HepG2 (cell line): Measurements from ENCODE around the gene MXRA7. TPM values are rescaled to one million over a fixed set of nuclear protein-coding genes. Genes with fewer than 3 reads are reported as not detected.
A peak's percentile ranks its signal among the peaks of the same experiment; 100 is the strongest.

Experiments used
- ATF7 ChIP-seq, 2 experiments: fragments of 450-650 bp in 1 of 2; sonication (generic) in 1 of 2; formaldehyde crosslinking in 1 of 2; IDR thresholded peaks; 2 replicates each; pipeline versions ENCODE4 v1.4.0 to v1.6.1; 2016 to 2020; ENCODE audit warnings: antibody characterized with exemption in 1 of 2, mild to moderate bottlenecking in 1 of 2, missing genetic modification reagents in 1 of 2
- BRD4 ChIP-seq: sonication (generic); formaldehyde crosslinking; IDR thresholded peaks from 2 replicates; pipeline ENCODE4 v1.4.0; 2020; ENCODE audit warnings: missing genetic modification reagents
- DZIP1 ChIP-seq: sonication (generic); formaldehyde crosslinking; IDR thresholded peaks from 2 replicates; pipeline ENCODE4 v1.5.0; 2020; ENCODE audit warnings: mild to moderate bottlenecking, missing genetic modification reagents
- ETV6 ChIP-seq: sonication (generic); formaldehyde crosslinking; conservative IDR thresholded peaks from 2 replicates; pipeline ENCODE4 v1.4.0; 2020; ENCODE audit warnings: missing genetic modification reagents
- HNRNPK ChIP-seq: fragments of 200-400 bp; formaldehyde crosslinking; IDR thresholded peaks from 2 replicates; pipeline ENCODE4 v1.6.1; 2018; ENCODE audit warnings: low read length, low read depth, moderate library complexity, mild to moderate bottlenecking; ENCODE audit not compliant: poor library complexity, severe bottlenecking
- NFATC3 ChIP-seq: sonication (generic); formaldehyde crosslinking; IDR thresholded peaks from 2 replicates; pipeline ENCODE4 v1.5.1; 2020; ENCODE audit warnings: mild to moderate bottlenecking, missing genetic modification reagents
- NR3C1 ChIP-seq: sonication (generic); formaldehyde crosslinking; IDR thresholded peaks from 2 replicates; pipeline ENCODE4 v1.4.0; 2020; ENCODE audit warnings: missing genetic modification reagents
- TBL1XR1 ChIP-seq: fragments of 150-350 bp; IDR thresholded peaks from 2 replicates; pipeline ENCODE4 v1.6.1; 2014; ENCODE audit warnings: borderline replicate concordance, low read length; ENCODE audit not compliant: partially characterized antibody
- TCF12 ChIP-seq, 2 experiments: fragments of 450-650 bp in 1 of 2; sonication (generic) in 1 of 2; formaldehyde crosslinking in 1 of 2; IDR thresholded peaks; 2 replicates each; pipeline versions ENCODE4 v1.6.1 to v1.8.0; 2017 to 2022; ENCODE audit warnings: antibody characterized with exemption in 1 of 2, mild to moderate bottlenecking in 1 of 2, missing genetic modification reagents in 1 of 2, moderate library complexity in 1 of 2
- THAP9 ChIP-seq: sonication (generic); formaldehyde crosslinking; IDR thresholded peaks from 2 replicates; pipeline ENCODE4; 2020; ENCODE audit warnings: missing genetic modification reagents, mild to moderate bottlenecking, borderline replicate concordance
- ZBTB38 ChIP-seq: sonication (generic); formaldehyde crosslinking; IDR thresholded peaks from 2 replicates; pipeline ENCODE4 v1.5.1; 2020; ENCODE audit warnings: mild to moderate bottlenecking, missing genetic modification reagents
- ZNF136 ChIP-seq: sonication (generic); formaldehyde crosslinking; IDR thresholded peaks from 2 replicates; pipeline ENCODE4 v1.8.1; 2022; ENCODE audit warnings: low read depth, mild to moderate bottlenecking, moderate library complexity, missing genetic modification reagents
- ZNF230 ChIP-seq: sonication (generic); formaldehyde crosslinking; IDR thresholded peaks from 2 replicates; pipeline ENCODE4 v1.4.0; 2020; ENCODE audit warnings: mild to moderate bottlenecking, missing genetic modification reagents
- ZNF292 ChIP-seq: sonication (generic); formaldehyde crosslinking; IDR thresholded peaks from 2 replicates; pipeline ENCODE4 v1.8.1; 2022; ENCODE audit warnings: mild to moderate bottlenecking, low read depth, missing genetic modification reagents, borderline replicate concordance
- ZNF557 ChIP-seq: sonication (generic); formaldehyde crosslinking; IDR thresholded peaks from 2 replicates; pipeline ENCODE4 v1.4.0; 2020; ENCODE audit warnings: missing genetic modification reagents
- ZNF619 ChIP-seq: sonication (generic); formaldehyde crosslinking; IDR thresholded peaks from 2 replicates; pipeline ENCODE4 v1.4.0; 2020; ENCODE audit warnings: mild to moderate bottlenecking, missing genetic modification reagents
- ZNF687 ChIP-seq: sonication (generic); formaldehyde crosslinking; IDR thresholded peaks from 2 replicates; pipeline ENCODE4 v1.5.1; 2020; ENCODE audit warnings: mild to moderate bottlenecking, missing genetic modification reagents, moderate library complexity
- ZSCAN29 ChIP-seq: sonication (generic); formaldehyde crosslinking; conservative IDR thresholded peaks from 2 replicates; pipeline ENCODE4 v1.4.0; 2020; ENCODE audit warnings: mild to moderate bottlenecking, missing genetic modification reagents
- polyA plus RNA-seq, 8 experiments: library from polyadenylated mRNA; depleted of rRNA in 3 of 8; stranded (reverse) in 7 of 8; unstranded in 1 of 8; fragments of >200 nt; fragmentation: Illumina TruSeq in 4 of 8; extraction: Trizol in 4 of 8; gene quantifications; 2 replicates each; pipeline versions ENCODE4 v1.2.1 to v1.2.3, GENCODE V29; 2011 to 2016; ENCODE audit warnings: low read depth in 4 of 8, missing spikeins in 1 of 8, mixed read lengths in 1 of 8; ENCODE audit not compliant: insufficient read depth in 1 of 8
- total RNA-seq, 5 experiments: library from RNA; depleted of rRNA; stranded (reverse); fragments of >200 nt; fragmentation: Illumina TruSeq; extraction: Trizol; gene quantifications; 2 replicates each; pipeline ENCODE4 v1.2.3, GENCODE V29; 2016; ENCODE audit warnings: low read depth in 1 of 5

Gene MXRA7
- total and polyA plus RNA-seq, 2 of the 13 experiments (the other 11 are each of a cell fraction or from before 2014, with no cell fraction given): 44.8 to 112 TPM

GRCh38 chr17:76737082-76737675, 26.4 kb upstream of the MXRA7 start, which contains the start of gene SRSF2 (continued):
- TF ChIP-seq ZNF230 (CRISPR knock-in tag): peak; percentile 98
- TF ChIP-seq ZSCAN29 (CRISPR knock-in tag): no peak; the same call in 1 of the 2 replicates
- no peak for TF ChIP-seq ATF7 (IDR thresholded peaks at IDR 0.05)
- TF ChIP-seq ATF7 (CRISPR knock-in tag; IDR thresholded peaks at IDR 0.05): peak; percentile 9
- peak; percentile 13; the same call in 1 of the 2 replicates for TF ChIP-seq ZNF292 (CRISPR knock-in tag)
- TF ChIP-seq ZNF557 (CRISPR knock-in tag): peak; percentile 85
- TF ChIP-seq NFATC3 (CRISPR knock-in tag): no peak
- peak; percentile 87 for TF ChIP-seq TBL1XR1
- TF ChIP-seq THAP9 (CRISPR knock-in tag): peak; percentile 91; the same call in 1 of the 2 replicates
- peak; percentile 26 for TF ChIP-seq HNRNPK
- no peak for TF ChIP-seq ZNF619
- peak; percentile 99 for TF ChIP-seq BRD4 (CRISPR knock-in tag)
- TF ChIP-seq ETV6 (CRISPR knock-in tag): peak; percentile 93; the same call in 1 of the 2 replicates
- TF ChIP-seq ZNF687 (CRISPR knock-in tag): peak; percentile 86; the same call in 1 of the 2 replicates
- TF ChIP-seq NR3C1 (CRISPR knock-in tag): no peak
- TF ChIP-seq ZBTB38 (CRISPR knock-in tag): no peak; the same call in 1 of the 2 replicates
- TF ChIP-seq ZNF136 (CRISPR knock-in tag): peak; percentile 45
- peak; percentile 99 for TF ChIP-seq DZIP1 (CRISPR knock-in tag)
- no peak for TF ChIP-seq TCF12 (IDR thresholded peaks at IDR 0.05)
- peak; percentile 85 for TF ChIP-seq TCF12 (CRISPR knock-in tag; IDR thresholded peaks at IDR 0.05)
